H9 (cell line): ENCODE measurements around the gene SPRYD4. TPM values are rescaled to one million over a fixed set of nuclear protein-coding genes. Genes with fewer than 3 reads are reported as not detected.

Experiments
- DNase-seq: peaks from one replicate; pipeline ENCODE4 v3.0.0-alpha.2; 2017
- H2AFZ ChIP-seq: one replicate; pipeline ENCODE4 v1.6.1; 2013; ENCODE audit warnings: mild to moderate bottlenecking, low read length, control low read depth, moderate library complexity
- H2AK5ac ChIP-seq: 2 replicates; pipeline ENCODE4 v1.6.1; 2013; ENCODE audit warnings: low read length, control low read depth, mixed read lengths; ENCODE audit not compliant: insufficient read length
- H2BK120ac ChIP-seq: one replicate; pipeline ENCODE4 v1.6.1; 2013; ENCODE audit warnings: low read depth, mild to moderate bottlenecking, low read length, control low read depth, inconsistent platforms; ENCODE audit not compliant: poor library complexity, severe bottlenecking
- H2BK12ac ChIP-seq: 2 replicates; pipeline ENCODE4 v1.6.1; 2013; ENCODE audit warnings: low read length, control low read depth, mixed read lengths, low read depth; ENCODE audit not compliant: insufficient read length
- H2BK15ac ChIP-seq: 2 replicates; pipeline ENCODE4 v1.6.1; 2013; ENCODE audit warnings: low read depth, low read length, control low read depth
- H2BK20ac ChIP-seq: one replicate; pipeline ENCODE4 v1.6.1; 2013; ENCODE audit warnings: low read depth, mild to moderate bottlenecking, low read length, control low read depth, inconsistent platforms; ENCODE audit not compliant: poor library complexity, severe bottlenecking
- H2BK5ac ChIP-seq: 2 replicates; pipeline ENCODE4 v1.6.1; 2013; ENCODE audit warnings: low read length, control low read depth, mixed read lengths; ENCODE audit not compliant: insufficient read length
- H3K14ac ChIP-seq: 2 replicates; pipeline ENCODE4 v1.6.1; 2013; ENCODE audit warnings: low read length, control low read depth; ENCODE audit not compliant: insufficient read depth
- H3K18ac ChIP-seq: 2 replicates; pipeline ENCODE4 v1.6.1; 2013; ENCODE audit warnings: low read depth, mild to moderate bottlenecking, mixed read lengths, low read length, control low read depth; ENCODE audit not compliant: insufficient read length
- H3K23ac ChIP-seq: 2 replicates; pipeline ENCODE4 v1.6.1; 2013; ENCODE audit warnings: low read length, control low read depth, mixed read lengths, low read depth; ENCODE audit not compliant: insufficient read length
- H3K23me2 ChIP-seq: 2 replicates; pipeline ENCODE4 v1.6.1; 2013; ENCODE audit warnings: low read depth, mild to moderate bottlenecking, mixed read lengths, low read length, control low read depth; ENCODE audit not compliant: insufficient read length, poor library complexity, severe bottlenecking
- H3K27ac ChIP-seq: 2 replicates; pipeline ENCODE4 v1.5.1; 2013; ENCODE audit warnings: low read length, control low read depth, mixed read lengths, low read depth; ENCODE audit not compliant: insufficient read length
- H3K27me3 ChIP-seq: 2 replicates; pipeline ENCODE4 v1.6.1; 2013; ENCODE audit warnings: low read length, control low read depth, inconsistent platforms; ENCODE audit not compliant: insufficient read depth
- H3K4ac ChIP-seq: 2 replicates; pipeline ENCODE4 v1.6.1; 2013; ENCODE audit warnings: low read depth, mild to moderate bottlenecking, control low read depth, inconsistent platforms, low read length, moderate library complexity
- H3K4me1 ChIP-seq: 2 replicates; pipeline ENCODE4 v1.6.1; 2013; ENCODE audit warnings: low read length, control low read depth, inconsistent platforms; ENCODE audit not compliant: insufficient read depth
- H3K4me2 ChIP-seq: 2 replicates; pipeline ENCODE4 v1.6.1; 2013; ENCODE audit warnings: low read length, control low read depth, mixed read lengths; ENCODE audit not compliant: insufficient read length, insufficient read depth
- H3K56ac ChIP-seq: 2 replicates; pipeline ENCODE4 v1.6.1; 2013; ENCODE audit warnings: low read depth, mild to moderate bottlenecking, mixed read lengths, low read length, control low read depth; ENCODE audit not compliant: insufficient read length
- H3K79me1 ChIP-seq: 2 replicates; pipeline ENCODE4 v1.6.1; 2013; ENCODE audit warnings: low read depth, mild to moderate bottlenecking, moderate library complexity, low read length, control low read depth, inconsistent platforms; ENCODE audit not compliant: insufficient read depth, poor library complexity, severe bottlenecking
- H3K79me2 ChIP-seq: 2 replicates; pipeline ENCODE4 v1.6.1; 2013; ENCODE audit warnings: low read length, control low read depth, inconsistent platforms; ENCODE audit not compliant: insufficient read depth
- H3K9ac ChIP-seq: 2 replicates; pipeline ENCODE4 v1.6.1; 2013; ENCODE audit warnings: low read length, control low read depth, mixed read lengths; ENCODE audit not compliant: insufficient read length; ENCODE audit errors: extremely low read depth
- H3K9me3 ChIP-seq: one replicate; pipeline ENCODE4 v1.6.1; 2013; ENCODE audit warnings: low read depth, low read length, inconsistent platforms; ENCODE audit not compliant: control insufficient read depth
- H3T11ph ChIP-seq: one replicate; pipeline ENCODE4 v1.6.1; 2013; ENCODE audit warnings: mild to moderate bottlenecking, low read length, control low read depth, inconsistent platforms
- H4K20me1 ChIP-seq: one replicate; pipeline ENCODE4 v1.6.1; 2013; ENCODE audit not compliant: control insufficient read depth, insufficient read length, insufficient read depth
- H4K5ac ChIP-seq: 2 replicates; pipeline ENCODE4 v1.6.1; 2013; ENCODE audit warnings: low read depth, mild to moderate bottlenecking, mixed read lengths, low read length, control low read depth; ENCODE audit not compliant: insufficient read length
- H4K8ac ChIP-seq: replicated peaks from 2 replicates; pipeline ENCODE4 v1.6.1; 2013; ENCODE audit warnings: low read length, control low read depth, mixed read lengths, low read depth; ENCODE audit not compliant: insufficient read length
- H4K91ac ChIP-seq: 2 replicates; pipeline ENCODE4 v1.6.1; 2013; ENCODE audit warnings: low read depth, mild to moderate bottlenecking, moderate library complexity, mixed read lengths, low read length, control low read depth; ENCODE audit not compliant: insufficient read length
- H3K27ac Mint-ChIP-seq, 3 experiments: 2 replicates in 2 of 3; 3 replicates in 1 of 3; pipeline ENCODE4 v1.8.0; 2020 to 2021; ENCODE audit warnings: mixed read lengths in 3 of 3, mild to moderate bottlenecking in 1 of 3, moderate library complexity in 1 of 3
- H3K27me3 Mint-ChIP-seq: 2 replicates; pipeline ENCODE4 v1.8.0; 2021; ENCODE audit warnings: low read depth, mild to moderate bottlenecking, moderate library complexity, mixed read lengths
- H3K36me3 Mint-ChIP-seq, 3 experiments: 2 replicates in 2 of 3; 3 replicates in 1 of 3; pipeline ENCODE4 v1.8.0; 2020 to 2021; ENCODE audit warnings: low read depth in 3 of 3, mixed read lengths in 3 of 3; ENCODE audit not compliant: insufficient read depth in 1 of 3
- H3K4me1 Mint-ChIP-seq, 2 experiments: 2 replicates each; pipeline ENCODE4 v1.8.0; 2020; ENCODE audit warnings: mixed read lengths in 2 of 2
- H3K4me3 Mint-ChIP-seq, 2 experiments: 2 replicates in 1 of 2; 3 replicates in 1 of 2; pipeline ENCODE4 v1.8.0; 2020 to 2021; ENCODE audit warnings: mild to moderate bottlenecking in 2 of 2, mixed read lengths in 2 of 2, moderate library complexity in 1 of 2
- H3K9me3 Mint-ChIP-seq, 2 experiments: 2 replicates in 1 of 2; 3 replicates in 1 of 2; pipeline ENCODE4 v1.8.0; 2020; ENCODE audit warnings: mild to moderate bottlenecking in 2 of 2, mixed read lengths in 2 of 2, moderate library complexity in 1 of 2
- WGBS: extraction: QIAGEN DNeasy Blood & Tissue Kit; methylation state at CpG from one replicate; pipeline ENCODE4 v1.1.7; 2013; ENCODE audit warnings: missing lambda C conversion rate, low lambda C conversion rate, mixed read lengths; ENCODE audit not compliant: insufficient read length; ENCODE audit errors: extremely low coverage; 5-methylcytosine and 5-hydroxymethylcytosine counted together
- total RNA-seq: library from RNA; stranded (reverse); gene quantifications from 2 replicates; pipeline ENCODE4 v1.2.1, GENCODE V29; 2021
- TF ChIP-seq, protein P1 (sequence below): fragments of 200-600 bp; sonication (generic); conservative IDR thresholded peaks from 3 replicates; pipeline ENCODE4 v1.8.0; 2021; ENCODE audit warnings: antibody characterized with exemption, mild to moderate bottlenecking

SPRYD4 gene
- total RNA-seq, 1 experiment from 2014 or later: 4.9 TPM

DNA sequence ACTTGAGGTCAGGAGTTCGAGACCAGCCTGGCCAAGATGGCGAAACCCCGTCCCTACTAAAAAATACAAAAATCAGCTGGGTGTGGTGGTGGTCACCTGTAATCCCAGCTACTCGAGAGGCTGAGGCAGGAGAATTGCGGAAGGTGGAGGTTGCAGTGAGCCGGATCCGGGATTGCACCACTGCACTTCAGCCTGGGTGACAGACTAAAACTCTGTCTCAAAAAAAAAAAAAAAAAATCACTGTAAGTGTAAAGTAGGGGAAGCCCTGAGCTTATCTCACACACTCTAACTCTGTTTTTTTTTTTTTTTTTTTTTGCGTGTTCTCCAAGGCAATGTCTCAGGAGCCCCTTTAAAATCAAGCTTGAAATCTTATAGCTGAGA is 52.8 kb downstream of the SPRYD4 start:
- Histone ChIP-seq H3K23me2 (peaks cover 5% of the 10 kb centered on the region), H4K8ac (no peak overlapping the region), H4K20me1 (no peaks in the 10 kb centered on the region), H3K27ac (no peak overlapping the region), H3K4ac (no peak overlapping the region), H4K5ac (no peak overlapping the region), H3K79me2 (no peaks in the 10 kb centered on the region; the same call in 1 of the 2 replicates), H2BK120ac (no peak overlapping the region), H3K18ac (no peak overlapping the region), H3K9ac (no peak overlapping the region), H3K4me1 (no peaks in the 10 kb centered on the region), H2AFZ (no peak overlapping the region), H3K14ac (no peak overlapping the region), H4K91ac (no peak overlapping the region), H2BK15ac (no peak overlapping the region), H2BK12ac (no peak overlapping the region), H3K79me1 (peaks cover 3% of the 10 kb centered on the region), H2AK5ac (no peak overlapping the region), H2BK20ac (peak overlapping the region; percentile 97), H3K9me3 (no peaks in the 10 kb centered on the region), H2BK5ac (no peak overlapping the region), H3K27me3 (no peaks in the 10 kb centered on the region), H3K23ac (no peak overlapping the region), H3K56ac (no peak overlapping the region), H3K4me2 (no peak overlapping the region), H3T11ph (no peak overlapping the region)
- Mint-ChIP-seq H3K36me3 (no peaks in the 10 kb centered on the region), H3K27me3 (no peaks in the 10 kb centered on the region), H3K27ac (peak overlapping the region in 1 of 3 experiments; percentile 73; a peak in 2 of 7 replicates), H3K9me3 (no peaks in the 10 kb centered on the region), H3K4me3 (peak overlapping the region; percentile 81 to 87; a peak in 3 of 5 replicates), H3K4me1 (peaks cover 18 to 27% of the 10 kb centered on the region in 2 experiments)
- WGBS: no CpG with 5 or more reads among the region's 8 CpGs
- TF ChIP-seq, protein P1, sequence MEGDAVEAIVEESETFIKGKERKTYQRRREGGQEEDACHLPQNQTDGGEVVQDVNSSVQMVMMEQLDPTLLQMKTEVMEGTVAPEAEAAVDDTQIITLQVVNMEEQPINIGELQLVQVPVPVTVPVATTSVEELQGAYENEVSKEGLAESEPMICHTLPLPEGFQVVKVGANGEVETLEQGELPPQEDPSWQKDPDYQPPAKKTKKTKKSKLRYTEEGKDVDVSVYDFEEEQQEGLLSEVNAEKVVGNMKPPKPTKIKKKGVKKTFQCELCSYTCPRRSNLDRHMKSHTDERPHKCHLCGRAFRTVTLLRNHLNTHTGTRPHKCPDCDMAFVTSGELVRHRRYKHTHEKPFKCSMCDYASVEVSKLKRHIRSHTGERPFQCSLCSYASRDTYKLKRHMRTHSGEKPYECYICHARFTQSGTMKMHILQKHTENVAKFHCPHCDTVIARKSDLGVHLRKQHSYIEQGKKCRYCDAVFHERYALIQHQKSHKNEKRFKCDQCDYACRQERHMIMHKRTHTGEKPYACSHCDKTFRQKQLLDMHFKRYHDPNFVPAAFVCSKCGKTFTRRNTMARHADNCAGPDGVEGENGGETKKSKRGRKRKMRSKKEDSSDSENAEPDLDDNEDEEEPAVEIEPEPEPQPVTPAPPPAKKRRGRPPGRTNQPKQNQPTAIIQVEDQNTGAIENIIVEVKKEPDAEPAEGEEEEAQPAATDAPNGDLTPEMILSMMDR: no peak
- DNase-seq: no peak
